ENCODE results near the gene CD109.

CD109 gene

GRCh38 chr6:73696966-73697655, 1.1 kb downstream of the CD109 start (continued):
- TF ChIP-seq PATZ1 (CRISPR knock-in tag; IDR thresholded peaks at IDR 0.05; ENCODE audit: borderline replicate concordance) (no peak), ZC3H10 (CRISPR knock-in tag; IDR thresholded peaks at IDR 0.05) (no peak), ISL1 (CRISPR knock-in tag; IDR thresholded peaks at IDR 0.05) (no peak), OSR1 (CRISPR knock-in tag; IDR thresholded peaks at IDR 0.05) (no peak)

- TF ChIP-seq PATZ1 (CRISPR knock-in tag; IDR thresholded peaks at IDR 0.05; ENCODE audit: borderline replicate concordance) (no peak), TOX (CRISPR knock-in tag; IDR thresholded peaks at IDR 0.05; ENCODE audit: borderline replicate concordance) (no peak), ZFP30 (CRISPR knock-in tag; IDR thresholded peaks at IDR 0.05) (no peak), CSDC2 (CRISPR knock-in tag; IDR thresholded peaks at IDR 0.05) (no peak), SNAI2 (CRISPR knock-in tag; IDR thresholded peaks at IDR 0.05) (no peak), ZFP3 (CRISPR knock-in tag; IDR thresholded peaks at IDR 0.05) (no peak), RARB (CRISPR knock-in tag; IDR thresholded peaks at IDR 0.05) (no peak), ARNTL (CRISPR knock-in tag; IDR thresholded peaks at IDR 0.05; ENCODE audit: borderline replicate concordance, low read depth) (no peak), CREB5 (CRISPR knock-in tag; IDR thresholded peaks at IDR 0.05; ENCODE audit: low read depth) (no peak), ZC3H10 (CRISPR knock-in tag; IDR thresholded peaks at IDR 0.05) (no peak), ESRRG (CRISPR knock-in tag; IDR thresholded peaks at IDR 0.05) (no peak), GLIS3 (CRISPR knock-in tag; IDR thresholded peaks at IDR 0.05) (no peak), TCF4 (CRISPR knock-in tag; IDR thresholded peaks at IDR 0.05; ENCODE audit: borderline replicate concordance) (no peak), ZNF70 (CRISPR knock-in tag; IDR thresholded peaks at IDR 0.05) (no peak), CSRNP3 (CRISPR knock-in tag; IDR thresholded peaks at IDR 0.05) (no peak)
- no peak for ATAC-seq
Measured at GRCh38 chr6:73699676-73700459, 3.9 kb downstream of the CD109 start.

GRCh38 chr6:73702444-73702843, 6.4 kb downstream of the CD109 start:
- ATAC-seq = no peak
- no peak for TF ChIP-seq OSR1 (CRISPR knock-in tag; IDR thresholded peaks at IDR 0.05)
- no peak for TF ChIP-seq RARB (CRISPR knock-in tag; IDR thresholded peaks at IDR 0.05)
- no peak for TF ChIP-seq ZNF565 (CRISPR knock-in tag; conservative IDR thresholded peaks at IDR 0.05; ENCODE audit: low read depth)
- TF ChIP-seq ISL1 (CRISPR knock-in tag; IDR thresholded peaks at IDR 0.05) = no peak
- TF ChIP-seq, protein P1, sequence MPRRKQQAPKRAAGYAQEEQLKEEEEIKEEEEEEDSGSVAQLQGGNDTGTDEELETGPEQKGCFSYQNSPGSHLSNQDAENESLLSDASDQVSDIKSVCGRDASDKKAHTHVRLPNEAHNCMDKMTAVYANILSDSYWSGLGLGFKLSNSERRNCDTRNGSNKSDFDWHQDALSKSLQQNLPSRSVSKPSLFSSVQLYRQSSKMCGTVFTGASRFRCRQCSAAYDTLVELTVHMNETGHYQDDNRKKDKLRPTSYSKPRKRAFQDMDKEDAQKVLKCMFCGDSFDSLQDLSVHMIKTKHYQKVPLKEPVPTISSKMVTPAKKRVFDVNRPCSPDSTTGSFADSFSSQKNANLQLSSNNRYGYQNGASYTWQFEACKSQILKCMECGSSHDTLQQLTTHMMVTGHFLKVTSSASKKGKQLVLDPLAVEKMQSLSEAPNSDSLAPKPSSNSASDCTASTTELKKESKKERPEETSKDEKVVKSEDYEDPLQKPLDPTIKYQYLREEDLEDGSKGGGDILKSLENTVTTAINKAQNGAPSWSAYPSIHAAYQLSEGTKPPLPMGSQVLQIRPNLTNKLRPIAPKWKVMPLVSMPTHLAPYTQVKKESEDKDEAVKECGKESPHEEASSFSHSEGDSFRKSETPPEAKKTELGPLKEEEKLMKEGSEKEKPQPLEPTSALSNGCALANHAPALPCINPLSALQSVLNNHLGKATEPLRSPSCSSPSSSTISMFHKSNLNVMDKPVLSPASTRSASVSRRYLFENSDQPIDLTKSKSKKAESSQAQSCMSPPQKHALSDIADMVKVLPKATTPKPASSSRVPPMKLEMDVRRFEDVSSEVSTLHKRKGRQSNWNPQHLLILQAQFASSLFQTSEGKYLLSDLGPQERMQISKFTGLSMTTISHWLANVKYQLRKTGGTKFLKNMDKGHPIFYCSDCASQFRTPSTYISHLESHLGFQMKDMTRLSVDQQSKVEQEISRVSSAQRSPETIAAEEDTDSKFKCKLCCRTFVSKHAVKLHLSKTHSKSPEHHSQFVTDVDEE (CRISPR knock-in tag; IDR thresholded peaks at IDR 0.05) = no peak
- TF ChIP-seq ZFP30 (CRISPR knock-in tag; IDR thresholded peaks at IDR 0.05) = no peak
- no peak for TF ChIP-seq TCF4 (CRISPR knock-in tag; IDR thresholded peaks at IDR 0.05; ENCODE audit: borderline replicate concordance)
- no peak for TF ChIP-seq ZNF8 (CRISPR knock-in tag; IDR thresholded peaks at IDR 0.05)
- no peak for TF ChIP-seq SNAI2 (CRISPR knock-in tag; IDR thresholded peaks at IDR 0.05)
- TF ChIP-seq, protein P2, sequence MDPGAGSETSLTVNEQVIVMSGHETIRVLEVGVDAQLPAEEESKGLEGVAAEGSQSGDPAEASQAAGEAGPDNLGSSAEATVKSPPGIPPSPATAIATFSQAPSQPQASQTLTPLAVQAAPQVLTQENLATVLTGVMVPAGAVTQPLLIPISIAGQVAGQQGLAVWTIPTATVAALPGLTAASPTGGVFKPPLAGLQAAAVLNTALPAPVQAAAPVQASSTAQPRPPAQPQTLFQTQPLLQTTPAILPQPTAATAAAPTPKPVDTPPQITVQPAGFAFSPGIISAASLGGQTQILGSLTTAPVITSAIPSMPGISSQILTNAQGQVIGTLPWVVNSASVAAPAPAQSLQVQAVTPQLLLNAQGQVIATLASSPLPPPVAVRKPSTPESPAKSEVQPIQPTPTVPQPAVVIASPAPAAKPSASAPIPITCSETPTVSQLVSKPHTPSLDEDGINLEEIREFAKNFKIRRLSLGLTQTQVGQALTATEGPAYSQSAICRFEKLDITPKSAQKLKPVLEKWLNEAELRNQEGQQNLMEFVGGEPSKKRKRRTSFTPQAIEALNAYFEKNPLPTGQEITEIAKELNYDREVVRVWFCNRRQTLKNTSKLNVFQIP (CRISPR knock-in tag; IDR thresholded peaks at IDR 0.05; ENCODE audit: borderline replicate concordance, low read depth) = no peak
- TF ChIP-seq PPARA (CRISPR knock-in tag; IDR thresholded peaks at IDR 0.05; ENCODE audit: borderline replicate concordance) = no peak
- TF ChIP-seq BACH2 (CRISPR knock-in tag; IDR thresholded peaks at IDR 0.05; ENCODE audit: borderline replicate concordance) = no peak
- no peak for TF ChIP-seq ESRRG (CRISPR knock-in tag; IDR thresholded peaks at IDR 0.05)
- no peak for TF ChIP-seq ZNF70 (CRISPR knock-in tag; IDR thresholded peaks at IDR 0.05)
- no peak for TF ChIP-seq PATZ1 (CRISPR knock-in tag; IDR thresholded peaks at IDR 0.05; ENCODE audit: borderline replicate concordance)

Measured in SK-N-SH treated with all-trans-retinoic acid at 6 μM for 48 hours (cell line).